ENCODE measurements around the gene PPP1R3G. TPM values are rescaled to one million over a fixed set of nuclear protein-coding genes. Genes with fewer than 3 reads are reported as not detected.

Gene PPP1R3G
- total and polyA plus RNA-seq, 4 donors = 0.10 to 1.5 (median 0.43) TPM

- TF ChIP-seq, protein P1, sequence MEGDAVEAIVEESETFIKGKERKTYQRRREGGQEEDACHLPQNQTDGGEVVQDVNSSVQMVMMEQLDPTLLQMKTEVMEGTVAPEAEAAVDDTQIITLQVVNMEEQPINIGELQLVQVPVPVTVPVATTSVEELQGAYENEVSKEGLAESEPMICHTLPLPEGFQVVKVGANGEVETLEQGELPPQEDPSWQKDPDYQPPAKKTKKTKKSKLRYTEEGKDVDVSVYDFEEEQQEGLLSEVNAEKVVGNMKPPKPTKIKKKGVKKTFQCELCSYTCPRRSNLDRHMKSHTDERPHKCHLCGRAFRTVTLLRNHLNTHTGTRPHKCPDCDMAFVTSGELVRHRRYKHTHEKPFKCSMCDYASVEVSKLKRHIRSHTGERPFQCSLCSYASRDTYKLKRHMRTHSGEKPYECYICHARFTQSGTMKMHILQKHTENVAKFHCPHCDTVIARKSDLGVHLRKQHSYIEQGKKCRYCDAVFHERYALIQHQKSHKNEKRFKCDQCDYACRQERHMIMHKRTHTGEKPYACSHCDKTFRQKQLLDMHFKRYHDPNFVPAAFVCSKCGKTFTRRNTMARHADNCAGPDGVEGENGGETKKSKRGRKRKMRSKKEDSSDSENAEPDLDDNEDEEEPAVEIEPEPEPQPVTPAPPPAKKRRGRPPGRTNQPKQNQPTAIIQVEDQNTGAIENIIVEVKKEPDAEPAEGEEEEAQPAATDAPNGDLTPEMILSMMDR (IDR thresholded peaks at IDR 0.05; ENCODE audit: control extremely low read depth, extremely low read depth) = no peak
- Histone ChIP-seq H3K27ac (ENCODE audit: low read depth in 1 of 2, low read length in 1 of 2) (no peak overlapping the region), H3K4me3 (no peak overlapping the region), H3K9me3 (ENCODE audit: control insufficient read depth in 4 of 4, insufficient read depth in 3 of 4, low read length in 3 of 4) (peaks cover 0 to 9% (median 0%) of the 10 kb centered on the region in 4 donors), H3K9ac (ENCODE audit: insufficient read depth in 1 of 2, low read length in 2 of 2) (no peak overlapping the region), H3K36me3 (ENCODE audit: control insufficient read depth in 4 of 4, insufficient read depth in 4 of 4, low read length in 4 of 4) (no peaks in the 10 kb centered on the region), H3K27me3 (ENCODE audit: control insufficient read depth in 3 of 3, insufficient read depth in 3 of 3, low read length in 2 of 3) (no peaks in the 10 kb centered on the region), H3K4me1 (ENCODE audit: control insufficient read depth in 5 of 5, insufficient read depth in 5 of 5, low read length in 5 of 5) (no peaks in the 10 kb centered on the region)
- WGBS, 2 donors = 97 to 98% methylated on average over 24 of the region's 24 CpGs
- no peak for ATAC-seq (ENCODE audit: insufficient read depth, low FRiP score)
- DNase-seq = no peak
Observed at GRCh38 chr6:5066456-5067093, 18.6 kb upstream of the PPP1R3G start.

DNA sequence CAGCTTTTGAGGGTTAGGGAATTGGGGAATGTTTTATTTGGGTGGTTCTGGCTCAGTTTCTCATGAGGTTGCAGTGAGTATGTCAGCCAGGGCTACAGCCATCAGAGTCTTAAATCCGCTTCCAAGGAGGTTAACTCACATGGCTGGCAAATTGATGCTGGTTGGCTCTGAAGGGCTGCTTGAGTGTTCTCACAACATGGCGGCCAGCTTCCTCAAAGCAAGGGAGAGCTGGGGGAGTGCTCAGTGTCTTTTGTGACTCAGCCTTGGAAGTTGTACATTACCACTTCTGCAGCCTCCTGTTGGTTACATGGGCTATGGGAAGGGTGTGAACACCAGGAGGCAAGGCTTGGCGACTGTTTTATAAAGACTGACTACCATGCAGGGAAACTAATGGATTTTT is 17.8 kb upstream of the PPP1R3G start:
- TF ChIP-seq, protein P1 (IDR thresholded peaks at IDR 0.05; ENCODE audit: control extremely low read depth, extremely low read depth) = no peak

GRCh38 chr6:5068153-5068751 is 16.9 kb upstream of the PPP1R3G start:
- Histone ChIP-seq H3K4me1 (ENCODE audit: control insufficient read depth in 5 of 5, insufficient read depth in 5 of 5, low read length in 5 of 5) (no peaks in the 10 kb centered on the region), H3K27me3 (ENCODE audit: control insufficient read depth in 3 of 3, insufficient read depth in 3 of 3, low read length in 2 of 3) (no peaks in the 10 kb centered on the region), H3K9me3 (ENCODE audit: control insufficient read depth in 4 of 4, insufficient read depth in 3 of 4, low read length in 3 of 4) (peaks cover 0 to 9% (median 0%) of the 10 kb centered on the region in 4 donors), H3K4me3 (no peak overlapping the region), H3K27ac (ENCODE audit: low read depth in 1 of 2, low read length in 1 of 2) (no peak overlapping the region), H3K36me3 (ENCODE audit: control insufficient read depth in 4 of 4, insufficient read depth in 4 of 4, low read length in 4 of 4) (no peaks in the 10 kb centered on the region), H3K9ac (ENCODE audit: insufficient read depth in 1 of 2, low read length in 2 of 2) (no peak overlapping the region)
- TF ChIP-seq, protein P1 (IDR thresholded peaks at IDR 0.05; ENCODE audit: control extremely low read depth, extremely low read depth) = no peak
- DNase-seq (no peak), ATAC-seq (ENCODE audit: insufficient read depth, low FRiP score) (no peak)
- 93 to 94% methylated on average over 17 of the region's 17 CpGs for WGBS, 2 donors

More for the DNA sequence above, 17.8 kb upstream of the PPP1R3G start:
- Histone ChIP-seq H3K27me3 (ENCODE audit: control insufficient read depth in 3 of 3, insufficient read depth in 3 of 3, low read length in 2 of 3) (no peaks in the 10 kb centered on the region), H3K9ac (ENCODE audit: insufficient read depth in 1 of 2, low read length in 2 of 2) (no peak overlapping the region), H3K4me1 (ENCODE audit: control insufficient read depth in 5 of 5, insufficient read depth in 5 of 5, low read length in 5 of 5) (no peaks in the 10 kb centered on the region), H3K9me3 (ENCODE audit: control insufficient read depth in 4 of 4, insufficient read depth in 3 of 4, low read length in 3 of 4) (peaks cover 0 to 9% (median 0%) of the 10 kb centered on the region in 4 donors), H3K36me3 (ENCODE audit: control insufficient read depth in 4 of 4, insufficient read depth in 4 of 4, low read length in 4 of 4) (no peaks in the 10 kb centered on the region), H3K27ac (ENCODE audit: low read depth in 1 of 2, low read length in 1 of 2) (no peak overlapping the region), H3K4me3 (no peak overlapping the region)
- no peak for ATAC-seq (ENCODE audit: insufficient read depth, low FRiP score)
- WGBS, 2 donors = 98 to 100% methylated on average over 3 of the region's 3 CpGs
- no peak for DNase-seq
